B cell (primary cell): Measurements from ENCODE around the gene EYA4. TPM values are rescaled to one million over a fixed set of nuclear protein-coding genes. Genes with fewer than 3 reads are reported as not detected.

Source experiments
- ATAC-seq: fragments of 200-7000 bp; cut with Tn5 transposase; one replicate; pipeline ENCODE4 v1.10.0; 2021; ENCODE audit warnings: low read depth, mild to moderate bottlenecking, moderate number of reproducible peaks, moderate library complexity
- CTCF ChIA-PET: fragments of 350-600 bp; sonication (Branson Sonifier 250); formaldehyde crosslinking; loops from one replicate; lab custom pipeline; 2021; ENCODE audit warnings: antibody characterized with exemption, inconsistent platforms; lab: Charles Lee
- POLR2A ChIA-PET: fragments of 350-600 bp; sonication (Branson Sonifier 250); formaldehyde crosslinking; loops from one replicate; lab custom pipeline; 2021; ENCODE audit warnings: antibody characterized with exemption; lab: Charles Lee
- DNase-seq: peaks from one replicate; pipeline ENCODE4 v3.0.0; 2013
- H2AFZ ChIP-seq: 2 replicates; pipeline ENCODE4 v1.6.1; 2012; ENCODE audit warnings: mild to moderate bottlenecking, low read depth, low read length; ENCODE audit not compliant: insufficient read depth, poor library complexity, severe bottlenecking
- H3K27ac ChIP-seq, 2 donors: 1 replicate in 1 of 2; 2 replicates in 1 of 2; pipeline ENCODE4 v1.5.1; 2012 to 2013; ENCODE audit warnings: low read length in 2 of 2, mild to moderate bottlenecking in 2 of 2, moderate library complexity in 1 of 2
- H3K27me3 ChIP-seq, 4 experiments: fragments of 200-600 bp in 1 of 4; sonication (generic) in 1 of 4; replicated peaks in 1 of 4; 1 replicate in 2 of 4; 2 replicates in 2 of 4; pipeline versions ENCODE4 v1.6.1 to v1.7.0; 2013 to 2016; ENCODE audit warnings: low read length in 3 of 4, mild to moderate bottlenecking in 2 of 4, mixed read lengths in 1 of 4, moderate library complexity in 1 of 4; ENCODE audit not compliant: insufficient read depth in 4 of 4, control insufficient read depth in 3 of 4; ENCODE audit errors: control extremely low read depth in 1 of 4
- H3K36me3 ChIP-seq, 2 experiments: replicated peaks in 1 of 2; 1 replicate in 1 of 2; 2 replicates in 1 of 2; pipeline versions ENCODE4 v1.6.1 to v1.7.1; 2013; ENCODE audit warnings: low read length in 1 of 2; ENCODE audit not compliant: insufficient read depth in 2 of 2, control insufficient read depth in 1 of 2; ENCODE audit errors: control extremely low read depth in 1 of 2, extremely low read depth in 1 of 2
- H3K4me1 ChIP-seq, 2 donors: fragments of 200-600 bp in 1 of 2; sonication (generic) in 1 of 2; 1 replicate in 1 of 2; 2 replicates in 1 of 2; pipeline versions ENCODE4 v1.5.1 to v1.6.1; 2013 to 2017; ENCODE audit warnings: low read length in 2 of 2; ENCODE audit not compliant: control insufficient read depth in 2 of 2, insufficient read depth in 2 of 2
- H3K4me2 ChIP-seq: replicated peaks from 2 replicates; pipeline ENCODE3; 2012; ENCODE audit warnings: mild to moderate bottlenecking, low read depth, low read length; ENCODE audit not compliant: poor library complexity, severe bottlenecking
- H3K4me3 ChIP-seq, 5 experiments: fragments of 200-600 bp in 1 of 5; sonication (generic) in 1 of 5; 1 replicate in 3 of 5; 2 replicates in 2 of 5; pipeline versions ENCODE4 v1.5.1 to v1.7.0; 2011 to 2016; ENCODE audit warnings: low read length in 4 of 5, mild to moderate bottlenecking in 4 of 5, low read depth in 2 of 5, control low read depth in 1 of 5, moderate library complexity in 1 of 5; ENCODE audit not compliant: insufficient read depth in 1 of 5; ENCODE audit errors: control extremely low read depth in 1 of 5, extremely low read depth in 1 of 5
- H3K79me2 ChIP-seq: fragments of 200-600 bp; sonication (generic); one replicate; pipeline ENCODE4 v1.6.0; 2016; ENCODE audit warnings: low read length; ENCODE audit not compliant: control insufficient read depth, insufficient read depth
- H3K9ac ChIP-seq: fragments of 200-600 bp; sonication (generic); 2 replicates; pipeline ENCODE4 v1.6.1; 2017; ENCODE audit warnings: mild to moderate bottlenecking, low read length, moderate library complexity
- H3K9me3 ChIP-seq, 3 donors: one replicate each; pipeline versions ENCODE4 v1.6.1 to v1.7.1; 2013; ENCODE audit warnings: low read length in 2 of 3; ENCODE audit not compliant: control insufficient read depth in 2 of 3, insufficient read depth in 1 of 3; ENCODE audit errors: control extremely low read depth in 1 of 3
- H4K20me1 ChIP-seq: 2 replicates; pipeline ENCODE4 v1.6.0; 2012; ENCODE audit warnings: mild to moderate bottlenecking, low read length; ENCODE audit not compliant: insufficient read depth, control insufficient read depth, poor library complexity, severe bottlenecking
- H3K27ac Mint-ChIP-seq: one replicate; pipeline ENCODE4 v1.8.0; 2021; ENCODE audit warnings: mixed read lengths
- H3K27me3 Mint-ChIP-seq: one replicate; pipeline ENCODE4 v1.8.0; 2021; ENCODE audit warnings: mixed read lengths
- H3K4me1 Mint-ChIP-seq: one replicate; pipeline ENCODE4 v1.8.0; 2021; ENCODE audit warnings: mixed read lengths
- H3K4me3 Mint-ChIP-seq: one replicate; pipeline ENCODE4 v1.8.0; 2021; ENCODE audit warnings: mixed read lengths
- H3K9me3 Mint-ChIP-seq: one replicate; pipeline ENCODE4 v1.8.0; 2022; ENCODE audit warnings: mixed read lengths; ENCODE audit not compliant: insufficient read depth
- EZH2 ChIP-seq: IDR thresholded peaks from 2 replicates; pipeline ENCODE4 v1.6.1; 2012; ENCODE audit warnings: borderline replicate concordance, low read depth, mild to moderate bottlenecking, moderate library complexity, low read length; ENCODE audit not compliant: insufficient read depth, poor library complexity, severe bottlenecking
- WGBS: methylation state at CpG from one replicate; pipeline ENCODE4 v1.1.5; 2013; ENCODE audit warnings: missing lambda C conversion rate; ENCODE audit not compliant: insufficient coverage; 5-methylcytosine and 5-hydroxymethylcytosine counted together
- intact Hi-C: fragments of 100-400 bp; cut with micrococcal nuclease; formaldehyde crosslinking; loops from one replicate; pipeline ENCODE4 v1.10.0; 2022
- polyA plus RNA-seq: library from polyadenylated mRNA; depleted of rRNA; stranded (reverse); fragments of >200 nt; gene quantifications from 2 replicates; pipeline ENCODE4 v1.2.3, GENCODE V29; 2012
- total RNA-seq, 2 donors: library from RNA; stranded (reverse); fragments of 120-200 nt in 1 of 2; gene quantifications; 1 replicate in 1 of 2; 2 replicates in 1 of 2; pipeline versions ENCODE4 v1.2.3 to v1.2.4, GENCODE V29; 2013 to 2022
- TF ChIP-seq, protein P1 (sequence below): fragments of 200-600 bp; IDR thresholded peaks from one replicate; pipeline ENCODE4 v1.8.0; 2022; ENCODE audit warnings: antibody characterized with exemption, mild to moderate bottlenecking

EYA4 gene
- total and polyA plus RNA-seq, 2 donors (not counting 1 experiment from before 2014, with no cell fraction given) = 0.49 TPM; not detected in 1

GRCh38 chr6:133225560-133225959 is 15.6 kb upstream of the EYA4 start:
- H2AFZ ChIP-seq = no peak overlapping the region
- TF ChIP-seq, protein P1, sequence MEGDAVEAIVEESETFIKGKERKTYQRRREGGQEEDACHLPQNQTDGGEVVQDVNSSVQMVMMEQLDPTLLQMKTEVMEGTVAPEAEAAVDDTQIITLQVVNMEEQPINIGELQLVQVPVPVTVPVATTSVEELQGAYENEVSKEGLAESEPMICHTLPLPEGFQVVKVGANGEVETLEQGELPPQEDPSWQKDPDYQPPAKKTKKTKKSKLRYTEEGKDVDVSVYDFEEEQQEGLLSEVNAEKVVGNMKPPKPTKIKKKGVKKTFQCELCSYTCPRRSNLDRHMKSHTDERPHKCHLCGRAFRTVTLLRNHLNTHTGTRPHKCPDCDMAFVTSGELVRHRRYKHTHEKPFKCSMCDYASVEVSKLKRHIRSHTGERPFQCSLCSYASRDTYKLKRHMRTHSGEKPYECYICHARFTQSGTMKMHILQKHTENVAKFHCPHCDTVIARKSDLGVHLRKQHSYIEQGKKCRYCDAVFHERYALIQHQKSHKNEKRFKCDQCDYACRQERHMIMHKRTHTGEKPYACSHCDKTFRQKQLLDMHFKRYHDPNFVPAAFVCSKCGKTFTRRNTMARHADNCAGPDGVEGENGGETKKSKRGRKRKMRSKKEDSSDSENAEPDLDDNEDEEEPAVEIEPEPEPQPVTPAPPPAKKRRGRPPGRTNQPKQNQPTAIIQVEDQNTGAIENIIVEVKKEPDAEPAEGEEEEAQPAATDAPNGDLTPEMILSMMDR = no peak
- TF ChIP-seq EZH2 = no peak
- no peak overlapping the region for H3K27ac ChIP-seq
- H3K4me1 ChIP-seq = no peaks in the 10 kb centered on the region
- CTCF ChIA-PET = no interaction called here
- POLR2A ChIA-PET = no interaction called here
- no peaks in the 10 kb centered on the region for H3K36me3 ChIP-seq
- intact Hi-C loops = no loop called here
- no peak overlapping the region for H3K9ac ChIP-seq
- no peak overlapping the region for H3K27ac Mint-ChIP-seq
- WGBS = 100% methylated on average over 1 of the region's 2 CpGs
- ATAC-seq = no peak
- no peaks in the 10 kb centered on the region for H4K20me1 ChIP-seq
- no peaks in the 10 kb centered on the region for H3K4me1 Mint-ChIP-seq
- H3K4me2 ChIP-seq = no peak overlapping the region
- no peaks in the 10 kb centered on the region for H3K9me3 ChIP-seq
- peaks cover 4% of the 10 kb centered on the region for H3K27me3 Mint-ChIP-seq
- no peaks in the 10 kb centered on the region for H3K27me3 ChIP-seq
- H3K4me3 Mint-ChIP-seq = no peak overlapping the region
- DNase-seq = no peak
- H3K4me3 ChIP-seq = no peak overlapping the region
- H3K9me3 Mint-ChIP-seq = no peaks in the 10 kb centered on the region
- H3K79me2 ChIP-seq = no peaks in the 10 kb centered on the region

DNA sequence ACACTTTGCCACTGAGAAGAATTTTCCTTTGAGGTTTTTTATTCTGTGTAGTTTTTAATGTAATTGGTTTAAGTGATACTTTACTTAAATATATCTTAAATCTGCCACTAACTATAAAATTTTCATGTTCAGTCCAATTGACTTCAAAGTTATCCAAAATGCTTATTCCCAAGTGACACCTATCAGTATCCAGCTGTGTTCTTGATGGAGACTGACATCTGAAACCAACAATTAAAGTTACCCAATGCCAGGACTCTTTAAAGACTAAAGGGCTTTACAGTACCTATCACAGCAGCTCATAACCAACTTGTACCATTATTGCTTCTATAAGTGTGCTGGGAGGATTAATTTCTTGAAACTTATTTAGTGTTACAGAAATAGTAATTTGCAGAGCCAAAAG is 13.8 kb upstream of the EYA4 start:
- Histone ChIP-seq H3K27ac (no peak overlapping the region), H3K9me3 (no peaks in the 10 kb centered on the region), H3K9ac (no peak overlapping the region), H3K79me2 (no peaks in the 10 kb centered on the region), H3K4me1 (no peaks in the 10 kb centered on the region), H3K36me3 (no peaks in the 10 kb centered on the region), H4K20me1 (no peaks in the 10 kb centered on the region), H3K4me2 (no peak overlapping the region), H3K27me3 (no peaks in the 10 kb centered on the region), H3K4me3 (no peak overlapping the region), H2AFZ (no peak overlapping the region)
- TF ChIP-seq, protein P1 = no peak
- no peak for TF ChIP-seq EZH2
- Mint-ChIP-seq H3K27me3 (peaks cover 4% of the 10 kb centered on the region), H3K9me3 (no peaks in the 10 kb centered on the region), H3K4me3 (no peak overlapping the region), H3K27ac (no peak overlapping the region), H3K4me1 (no peaks in the 10 kb centered on the region)
- CTCF ChIA-PET = no interaction called here
- intact Hi-C loops = no loop called here
- ATAC-seq = no peak
- DNase-seq = no peak
- POLR2A ChIA-PET = no interaction called here
